Testis (tissue), 2 donors: ENCODE data around the gene TFB1M.

Experiments
- CTCF ChIP-seq, 3 experiments: fragments of 450-650 bp in 2 of 3; fragments of 200-600 bp in 1 of 3; sonication (generic) in 1 of 3; IDR thresholded peaks; one replicate each; pipeline ENCODE4 v1.5.1; 2016 to 2019; ENCODE audit warnings: antibody characterized with exemption in 3 of 3, mild to moderate bottlenecking in 2 of 3, moderate library complexity in 1 of 3
- POLR2A ChIP-seq: fragments of 450-650 bp; IDR thresholded peaks from one replicate; pipeline ENCODE4 v1.6.1; 2017; ENCODE audit warnings: antibody characterized with exemption, mild to moderate bottlenecking, moderate library complexity

DNA sequence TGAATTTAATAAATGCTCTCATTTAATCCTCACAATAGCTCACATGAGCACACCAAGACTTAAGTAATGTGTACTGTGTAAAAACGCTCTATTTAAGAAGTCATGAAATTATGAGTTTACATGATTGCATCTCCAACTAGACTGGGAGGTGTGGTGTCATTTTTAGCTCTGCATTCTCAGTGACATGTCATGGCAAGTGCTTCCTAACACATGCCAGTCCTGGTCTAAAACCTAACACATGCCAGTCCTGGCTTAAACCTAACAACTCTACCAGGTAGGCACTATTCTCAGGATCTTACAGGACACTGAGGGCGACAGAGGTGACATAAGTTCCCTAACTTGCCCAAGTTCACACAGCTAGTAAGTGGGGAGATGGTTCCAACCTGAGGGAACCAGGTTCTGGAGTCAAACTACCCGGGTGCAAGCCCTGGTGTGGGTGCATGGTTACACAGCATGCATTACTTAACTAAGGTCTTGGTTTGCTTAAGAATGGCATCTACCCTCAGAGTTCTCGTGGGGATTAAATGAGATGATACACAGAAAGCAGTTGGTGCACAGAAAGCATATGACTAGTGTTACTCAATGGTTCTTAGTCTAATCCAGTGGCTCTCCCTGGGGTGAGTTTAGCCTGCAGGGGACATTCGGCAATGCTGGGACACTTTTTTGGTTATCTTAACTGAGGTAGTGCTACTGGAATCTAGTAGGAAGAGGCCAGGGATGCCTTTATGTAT, 35.8 kb downstream of the TFB1M start:
- TF ChIP-seq CTCF (IDR thresholded peaks at IDR 0.05) (no peak), POLR2A (no peak)
